Fibroblast of lung (primary cell): ENCODE data around the gene CFAP206.

Source experiments
- CTCF ChIP-seq, 2 donors: IDR thresholded peaks in 1 of 2; conservative IDR thresholded peaks in 1 of 2; 1 replicate in 1 of 2; 2 replicates in 1 of 2; pipeline ENCODE4 v1.5.1; 2011 to 2012; ENCODE audit warnings: low read length in 2 of 2, control low read depth in 1 of 2, inconsistent platforms in 1 of 2, low read depth in 1 of 2, mild to moderate bottlenecking in 1 of 2
- EZH2 ChIP-seq: IDR thresholded peaks from 2 replicates; pipeline ENCODE4 v1.5.1; 2012; ENCODE audit warnings: low read length, control low read depth, mild to moderate bottlenecking; ENCODE audit errors: missing control alignments

DNA sequence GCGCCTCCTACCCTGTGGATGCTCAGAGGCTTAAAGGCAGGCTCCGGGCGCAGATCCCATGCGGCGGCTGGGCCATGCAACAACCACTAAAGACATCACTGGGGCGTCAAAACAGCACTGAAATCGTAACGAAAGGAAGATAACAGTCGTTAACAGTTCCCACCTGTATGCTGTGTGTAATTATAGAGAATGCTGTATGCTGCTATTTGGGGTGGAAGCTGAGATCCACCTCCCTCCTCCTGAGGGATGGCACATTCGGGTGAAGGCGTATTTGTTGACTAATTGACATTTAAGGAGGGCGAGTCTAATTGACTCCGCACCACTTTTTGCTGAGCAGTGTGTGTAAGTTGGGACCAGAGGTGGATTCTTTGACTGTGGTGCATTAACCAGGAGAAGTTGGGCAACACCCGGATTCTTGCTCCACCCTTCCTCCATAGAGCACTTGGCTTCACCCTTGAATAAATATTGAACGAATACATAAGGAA is 65.7 kb downstream of the CFAP206 start:
- TF ChIP-seq CTCF (conservative IDR thresholded peaks at IDR 0.05 in 1 of 2, IDR thresholded peaks at IDR 0.05 in 1 of 2; ENCODE audit: low read depth in 1 of 2, low read length in 2 of 2) (no peak), EZH2 (no peak)
